ENCODE data around the gene SOX5. TPM values are rescaled to one million over a fixed set of nuclear protein-coding genes. Genes with fewer than 3 reads are reported as not detected.

Gene SOX5
- total RNA-seq, 1 donor from 2014 or later, result 20.1 TPM

GRCh38 chr12:23895792-23896218, 53.7 kb downstream of the SOX5 start:
- TF ChIP-seq CTCF (IDR thresholded peaks at IDR 0.05), result no peak
- no peaks in the 10 kb centered on the region for H3K9me3 ChIP-seq
- H3K4me3 ChIP-seq, result no peak overlapping the region
- H3K36me3 ChIP-seq, result no peaks in the 10 kb centered on the region
- no peak for DNase-seq
- intact Hi-C loops (cut with DNase I), result no loop called here
- no peak for ATAC-seq
- no peaks in the 10 kb centered on the region for H3K4me1 ChIP-seq
- no peaks in the 10 kb centered on the region for H3K27me3 ChIP-seq
- H3K27ac ChIP-seq, result no peak overlapping the region

DNA sequence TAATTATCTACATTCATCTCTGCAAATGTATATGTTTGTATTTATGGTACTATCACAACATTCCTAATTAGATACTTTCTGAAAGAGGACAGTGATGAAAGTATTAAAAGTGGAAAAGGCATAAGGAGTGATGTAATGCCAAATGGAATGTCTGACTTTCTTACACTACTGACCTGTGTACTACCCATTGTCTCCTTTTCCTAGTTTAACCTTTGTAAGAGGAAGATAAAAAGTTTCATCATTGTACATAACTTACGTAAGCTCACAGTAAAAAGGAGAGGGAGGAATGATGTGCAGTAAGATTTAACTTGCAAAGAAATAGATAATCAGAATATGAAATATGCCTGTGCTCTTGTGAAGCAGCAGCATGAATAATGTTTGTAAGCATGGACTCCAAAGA, 55.9 kb downstream of the SOX5 start:
- Histone ChIP-seq H3K9me3 (no peaks in the 10 kb centered on the region), H3K27ac (no peak overlapping the region), H3K4me3 (no peak overlapping the region), H3K27me3 (no peaks in the 10 kb centered on the region), H3K36me3 (no peaks in the 10 kb centered on the region), H3K4me1 (no peaks in the 10 kb centered on the region)
- TF ChIP-seq CTCF (IDR thresholded peaks at IDR 0.05), result no peak
- DNase-seq (no peak), ATAC-seq (no peak)
- intact Hi-C loops (cut with DNase I), result no loop called here

- ATAC-seq, result no peak
- H3K36me3 ChIP-seq, result no peaks in the 10 kb centered on the region
- no peak for TF ChIP-seq CTCF (IDR thresholded peaks at IDR 0.05)
- no peaks in the 10 kb centered on the region for H3K9me3 ChIP-seq
- no peak overlapping the region for H3K27ac ChIP-seq
- no peaks in the 10 kb centered on the region for H3K27me3 ChIP-seq
- DNase-seq, result no peak
- H3K4me3 ChIP-seq, result no peak overlapping the region
- intact Hi-C loops (cut with DNase I), result no loop called here
- no peaks in the 10 kb centered on the region for H3K4me1 ChIP-seq
Observed at GRCh38 chr12:23891115-23891514, 58.4 kb downstream of the SOX5 start.

DNA sequence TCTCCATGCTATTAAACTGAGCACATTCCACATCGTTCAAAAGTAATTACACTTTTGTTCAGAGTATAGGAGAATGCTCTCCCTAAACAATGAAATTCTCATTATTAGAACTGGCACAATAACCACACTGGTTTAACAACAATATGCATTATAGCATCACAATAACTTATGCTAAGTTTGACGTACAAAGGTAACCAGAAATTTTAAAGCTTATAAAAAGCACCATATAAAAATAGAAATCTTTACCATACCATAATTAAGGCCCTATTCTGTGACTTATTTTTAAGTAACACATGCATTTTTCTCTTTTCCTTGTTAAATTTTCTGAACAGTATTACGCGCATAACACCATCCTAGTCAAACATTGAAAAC, 60.4 kb downstream of the SOX5 start:
- Histone ChIP-seq H3K27me3 (no peaks in the 10 kb centered on the region), H3K36me3 (no peaks in the 10 kb centered on the region), H3K4me1 (no peaks in the 10 kb centered on the region), H3K9me3 (no peaks in the 10 kb centered on the region), H3K4me3 (no peak overlapping the region), H3K27ac (no peak overlapping the region)
- TF ChIP-seq CTCF (IDR thresholded peaks at IDR 0.05), result no peak
- ATAC-seq (no peak), DNase-seq (no peak)
- intact Hi-C loops (cut with DNase I), result no loop called here

GRCh38 chr12:23888396-23889068, 60.9 kb downstream of the SOX5 start:
- Histone ChIP-seq H3K4me3 (no peak overlapping the region), H3K27me3 (no peaks in the 10 kb centered on the region), H3K27ac (no peak overlapping the region), H3K9me3 (no peaks in the 10 kb centered on the region), H3K36me3 (no peaks in the 10 kb centered on the region), H3K4me1 (no peaks in the 10 kb centered on the region)
- intact Hi-C loops (cut with DNase I), result no loop called here
- no peak for TF ChIP-seq CTCF (IDR thresholded peaks at IDR 0.05)
- DNase-seq (no peak), ATAC-seq (no peak)

Data from upper lobe of right lung (tissue), 1 donor.